Activated T-cell treated with anti-CD3 and anti-CD28 coated beads for 48 hours (primary cell): ENCODE results near the gene IL31RA.
A peak's percentile ranks its signal among the peaks of the same experiment; 100 is the strongest.

Experiments used
- DNase-seq: peaks from one replicate; pipeline ENCODE4 v3.0.0-alpha.2; 2020; ENCODE audit warnings: low read depth

The IL31RA gene

DNA sequence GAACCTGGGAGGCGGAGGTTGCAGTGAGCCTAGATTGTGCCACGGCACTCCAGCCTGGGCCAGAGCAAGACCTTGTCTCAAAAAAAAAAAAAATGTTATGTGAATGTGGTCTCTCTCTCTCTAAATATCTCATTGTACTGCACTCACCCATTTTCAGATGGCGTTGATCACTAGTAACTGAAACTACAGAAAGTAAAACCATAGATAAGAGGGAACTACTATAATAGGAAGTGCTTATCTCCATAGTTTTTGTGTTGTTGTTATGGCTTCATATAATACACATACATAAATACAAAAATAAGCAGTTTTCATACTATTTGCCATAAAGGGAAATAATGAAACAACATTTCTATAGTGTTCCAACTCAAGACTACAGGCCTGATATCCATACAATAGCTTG is 9.1 kb downstream of the IL31RA start:
- DNase-seq, result no peak

GRCh38 chr5:55860709-55861108 is 9.6 kb downstream of the IL31RA start:
- no peak for DNase-seq

DNA sequence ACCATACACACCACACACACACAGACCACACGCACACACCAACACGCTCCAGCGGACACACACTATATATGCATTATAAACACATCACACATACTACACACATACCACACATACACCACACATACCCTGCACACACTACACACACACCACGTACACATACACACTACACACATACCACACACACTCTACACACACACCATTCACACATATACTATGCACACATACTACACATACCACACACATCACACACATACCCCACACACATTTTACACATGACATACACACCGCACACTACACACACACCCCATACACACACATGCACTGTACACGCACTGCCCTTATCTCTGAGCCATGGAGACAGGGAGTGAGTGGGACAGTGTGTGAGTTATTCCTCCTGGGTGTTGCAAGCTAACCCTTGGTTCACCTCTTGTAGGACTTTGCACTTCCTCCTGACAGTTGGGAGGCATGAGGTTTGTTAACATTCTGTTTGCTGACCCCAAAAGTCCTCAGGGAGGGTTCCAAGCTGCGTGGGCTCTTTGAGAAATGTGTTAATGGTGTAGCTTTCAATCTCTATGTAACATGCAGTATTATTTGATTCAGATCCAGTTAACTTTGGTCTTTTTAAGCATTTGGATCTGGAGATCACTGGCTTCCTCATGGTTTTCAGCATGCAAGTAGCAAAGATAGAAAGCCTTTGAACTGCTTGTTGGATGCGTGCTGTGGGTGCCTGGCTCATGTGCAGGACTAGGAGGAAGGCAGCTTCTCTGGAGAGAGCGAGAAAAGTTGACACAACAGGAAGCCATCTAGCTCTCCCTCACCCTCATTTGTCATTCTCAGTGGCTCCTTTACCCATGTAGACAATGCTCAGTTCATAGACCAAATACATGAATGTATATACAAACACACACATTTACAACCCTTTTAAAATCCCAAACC is 13.7 kb downstream of the IL31RA start:
- no peak for DNase-seq

- no peak for DNase-seq
These were observed 14.7 kb downstream of the IL31RA start for GRCh38 chr5:55865831-55866230.

DNA sequence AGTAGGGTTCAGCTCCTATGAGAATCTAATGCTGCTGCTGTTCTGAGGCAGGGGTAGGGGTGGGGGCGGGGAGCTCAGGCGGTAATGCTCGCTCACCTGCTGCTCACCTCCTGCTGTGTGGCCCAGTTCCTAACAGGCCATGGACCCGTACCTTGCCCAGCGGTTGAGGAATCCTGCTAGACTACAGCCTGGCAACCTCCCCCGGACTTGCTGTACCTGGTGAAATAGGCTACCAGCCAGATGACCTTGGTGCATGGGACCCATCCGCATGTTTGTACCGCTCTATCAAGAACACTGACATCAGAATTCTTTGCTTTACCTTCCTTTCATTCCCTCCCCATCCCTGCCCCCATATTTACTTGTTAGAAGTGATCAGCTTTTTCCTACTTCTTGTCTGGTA is 15.3 kb downstream of the IL31RA start:
- no peak for DNase-seq

- no peak for DNase-seq
These were observed 15.8 kb downstream of the IL31RA start for GRCh38 chr5:55866934-55867333.

DNA sequence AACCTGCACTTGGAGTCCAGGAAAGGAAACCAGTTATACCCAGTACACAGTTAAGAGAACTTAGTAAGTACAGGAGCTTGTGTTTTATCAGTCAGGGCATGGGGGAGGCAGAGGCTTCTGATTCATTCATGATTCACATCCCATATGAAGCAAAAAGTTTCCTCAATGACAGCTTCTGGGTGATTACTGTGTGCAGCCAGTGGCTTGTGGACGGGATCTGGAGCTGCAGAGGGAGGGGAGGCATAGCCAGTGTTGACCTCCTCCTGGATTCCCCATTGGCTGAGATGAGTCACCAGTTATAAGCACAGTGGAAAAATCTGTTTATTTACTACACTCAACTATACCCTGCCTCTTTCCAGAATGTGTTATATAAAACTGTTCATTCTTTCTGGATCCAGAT is 17.7 kb downstream of the IL31RA start:
- peak; percentile 50 for DNase-seq

GRCh38 chr5:55869847-55870246 is 18.7 kb downstream of the IL31RA start:
- DNase-seq, result no peak

DNA sequence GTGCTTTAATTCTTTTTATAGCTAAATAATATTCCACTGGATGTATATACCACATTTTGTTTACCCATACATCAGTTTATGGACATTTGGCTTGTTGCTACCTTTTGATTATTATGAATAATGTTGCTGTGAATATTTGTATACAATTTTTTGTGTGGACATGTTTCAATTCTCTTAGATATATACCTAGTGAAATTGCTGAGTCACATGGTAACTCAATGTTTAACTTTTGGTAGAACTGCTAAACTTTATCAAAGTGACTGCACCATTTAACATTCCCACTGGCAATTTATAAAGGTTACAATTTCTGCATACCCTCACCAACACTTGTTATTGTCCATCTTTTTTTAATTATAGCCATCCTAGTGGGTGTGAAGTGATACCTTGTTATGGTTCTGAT is 22.1 kb downstream of the IL31RA start:
- DNase-seq, result no peak

DNA sequence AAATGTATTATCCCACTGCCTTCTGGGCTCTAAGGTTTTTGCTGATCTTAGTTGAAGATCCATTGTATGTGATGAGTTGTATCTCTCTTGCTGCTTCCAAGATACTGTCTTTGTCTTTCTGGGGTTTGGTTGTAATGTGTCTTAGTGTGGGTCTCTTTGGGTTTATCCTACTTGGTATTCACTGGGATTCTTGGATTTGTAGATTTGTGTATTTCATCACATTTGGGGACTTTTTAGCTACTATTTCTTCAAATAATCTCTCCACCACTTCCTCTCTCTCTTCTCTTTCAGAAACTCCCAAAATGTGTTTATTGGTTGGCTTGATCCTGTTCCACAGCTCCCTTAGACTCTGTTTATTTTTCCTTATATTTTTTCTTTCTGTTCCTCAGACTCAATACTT is 26.5 kb downstream of the IL31RA start:
- no peak for DNase-seq

DNA sequence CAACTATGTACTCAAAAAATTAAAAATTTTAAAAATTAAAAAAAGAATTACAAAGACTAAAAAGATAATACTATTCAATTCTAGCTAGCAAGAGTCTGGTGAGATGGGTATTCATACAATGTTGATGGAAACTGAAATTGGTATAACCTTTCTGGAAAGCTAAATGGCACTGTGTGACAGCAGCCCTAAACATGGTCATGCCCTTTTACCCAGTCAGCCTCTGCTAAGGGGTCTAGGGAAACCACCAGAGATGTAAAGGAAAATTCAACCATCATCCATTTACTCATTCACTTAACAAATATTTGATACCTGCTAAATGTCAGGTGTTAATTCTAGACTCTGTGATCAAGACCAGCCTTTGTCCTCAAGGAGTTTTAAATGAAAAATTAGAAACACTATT is 29.3 kb downstream of the IL31RA start:
- no peak for DNase-seq

GRCh38 chr5:55885359-55885758 is 34.2 kb downstream of the IL31RA start:
- DNase-seq, result no peak

- DNase-seq, result no peak
These were observed 37.0 kb downstream of the IL31RA start for GRCh38 chr5:55888205-55888604.

DNA sequence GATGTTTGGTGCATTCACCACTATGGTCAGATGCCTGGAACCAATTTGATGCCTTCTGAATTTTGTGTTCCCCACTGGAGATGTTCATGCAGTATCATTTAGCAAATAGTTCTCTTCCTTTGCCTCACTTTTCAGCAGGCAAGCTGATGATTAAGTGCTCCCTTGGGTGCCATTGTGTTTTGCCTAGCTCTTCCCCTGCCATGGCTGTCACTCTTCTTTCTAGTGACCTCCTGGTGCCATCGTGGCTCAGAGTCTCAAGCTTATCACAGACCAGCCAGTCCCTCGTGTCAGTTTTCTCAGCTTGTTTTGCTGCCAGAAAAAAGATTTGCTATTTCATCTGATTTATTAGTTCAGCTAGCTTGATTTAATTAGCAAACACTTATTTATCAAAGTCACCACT is 41.3 kb downstream of the IL31RA start:
- no peak for DNase-seq

- DNase-seq, result no peak
These were observed 43.0 kb downstream of the IL31RA start for GRCh38 chr5:55894135-55894534.

- DNase-seq, result no peak
These were observed 44.2 kb downstream of the IL31RA start for GRCh38 chr5:55895346-55895745.

GRCh38 chr5:55896238-55896637 is 45.1 kb downstream of the IL31RA start:
- no peak for DNase-seq

GRCh38 chr5:55896663-55897062 is 45.5 kb downstream of the IL31RA start:
- DNase-seq, result no peak

DNA sequence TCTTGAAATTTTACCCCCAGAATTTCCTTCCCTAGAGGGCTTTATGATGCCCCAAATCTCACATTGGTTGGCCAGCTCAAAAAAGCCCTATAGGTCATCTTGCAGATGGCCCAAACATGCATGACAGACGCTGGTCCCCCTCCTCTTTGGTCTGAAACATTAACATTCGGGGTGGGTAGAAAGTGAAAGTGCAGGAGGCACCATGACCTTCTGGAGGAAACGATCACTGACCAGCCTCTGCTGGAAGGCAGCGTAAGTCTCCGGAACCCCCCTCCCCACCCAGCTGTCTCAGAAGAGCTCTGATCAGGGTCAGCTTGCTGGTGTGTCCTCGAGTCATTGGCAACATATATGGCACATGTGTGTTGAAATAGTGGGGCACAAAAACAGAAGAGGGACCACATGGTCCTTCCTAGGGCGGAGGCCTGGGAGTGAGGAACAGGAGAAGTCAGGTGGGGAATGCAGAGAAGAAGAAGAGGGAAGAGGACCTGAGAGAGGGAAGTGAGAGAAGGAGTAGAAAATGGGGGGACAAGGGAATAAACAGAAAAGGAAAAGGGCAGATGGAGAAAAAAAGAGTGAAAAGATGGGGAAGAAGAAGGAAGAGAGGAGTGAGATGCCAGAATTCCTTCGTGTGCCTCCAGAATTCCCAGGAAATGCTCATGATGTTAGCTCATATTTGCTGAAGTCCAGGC is 46.2 kb downstream of the IL31RA start:
- DNase-seq, result no peak

- no peak for DNase-seq
These were observed 46.7 kb downstream of the IL31RA start for GRCh38 chr5:55897905-55898304.

DNA sequence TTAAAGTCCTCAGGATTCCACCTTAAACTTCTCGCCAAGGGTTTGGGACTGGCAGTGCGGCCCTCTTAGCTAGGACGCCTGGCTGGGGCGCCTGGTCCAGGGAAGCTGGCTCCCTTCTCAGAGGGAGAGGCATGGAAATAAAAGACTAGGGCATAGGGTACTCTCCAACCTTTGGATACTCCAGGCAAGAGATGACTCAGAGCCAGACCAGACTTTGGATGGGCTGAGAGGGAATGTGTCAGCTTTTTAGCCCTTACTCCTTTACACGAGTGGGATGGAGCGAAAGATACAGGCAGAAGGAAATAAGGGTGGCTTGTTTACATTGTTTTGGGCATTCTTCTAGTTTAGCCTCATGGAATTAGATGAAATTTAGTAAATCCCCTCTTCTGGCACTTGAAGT is 48.2 kb downstream of the IL31RA start:
- DNase-seq, result no peak

GRCh38 chr5:55900068-55900467 is 48.9 kb downstream of the IL31RA start:
- no peak for DNase-seq

DNA sequence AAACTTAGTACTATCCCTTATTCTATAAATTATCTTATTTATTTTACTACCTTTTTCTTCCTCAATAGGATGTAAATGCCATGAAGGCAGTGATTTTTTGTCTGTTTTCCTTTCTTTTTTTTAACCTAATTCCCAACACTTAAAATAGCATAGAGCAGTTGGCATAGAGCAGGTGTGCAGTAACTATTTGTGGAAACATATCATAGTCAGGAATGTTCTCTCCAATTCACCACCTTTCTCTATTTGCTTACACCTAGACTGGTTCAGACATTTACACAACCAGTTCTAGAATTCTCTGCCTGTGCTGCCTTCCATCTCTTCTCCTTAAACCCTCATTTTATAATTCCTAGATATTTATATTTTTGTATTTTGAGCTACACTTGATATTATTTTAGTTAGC is 49.6 kb downstream of the IL31RA start:
- no peak for DNase-seq

- DNase-seq, result no peak
These were observed 51.5 kb downstream of the IL31RA start for GRCh38 chr5:55902696-55903095.
